HEK293 (cell line): ENCODE measurements around the gene TRIM24.

Source experiments
- CTCF ChIA-PET: fragments of 350-600 bp; formaldehyde crosslinking; extraction: SDS; loops from one replicate; lab custom pipeline; 2021; ENCODE audit warnings: antibody characterized with exemption; lab: Yijun Ruan, JAX
- POLR2A ChIA-PET: fragments of 300-600 bp; formaldehyde crosslinking; extraction: SDS; loops from one replicate; lab custom pipeline; 2020; ENCODE audit warnings: antibody characterized with exemption, inconsistent platforms; lab: Yijun Ruan, JAX
- H3K27ac ChIP-seq: fragments of 200-500 bp; sonication (Bioruptor generic); 2 replicates; pipeline ENCODE4 v1.5.1; 2014; ENCODE audit warnings: low read depth, low read length, control low read depth, inconsistent platforms; ENCODE audit errors: extremely low read depth
- H3K36me3 ChIP-seq, 2 experiments: fragments of 200-500 bp in 1 of 2; sonication (Bioruptor generic) in 1 of 2; 1 replicate in 1 of 2; 2 replicates in 1 of 2; pipeline ENCODE4 v1.5.1; 2014 to 2017; ENCODE audit warnings: inconsistent platforms in 2 of 2, low read length in 2 of 2; ENCODE audit not compliant: control insufficient read depth in 2 of 2, insufficient read depth in 1 of 2
- H3K4me1 ChIP-seq: fragments of 200-500 bp; sonication (Bioruptor generic); 2 replicates; pipeline ENCODE4 v1.5.1; 2014; ENCODE audit warnings: mild to moderate bottlenecking, low read length, inconsistent platforms; ENCODE audit not compliant: control insufficient read depth, insufficient read depth
- H3K4me3 ChIP-seq: 2 replicates; pipeline ENCODE4 v1.5.1; 2011; ENCODE audit warnings: low read depth, mild to moderate bottlenecking, control low read depth, low read length, moderate library complexity
- H3K9me3 ChIP-seq: fragments of 200-500 bp; sonication (Bioruptor generic); 2 replicates; pipeline ENCODE4 v1.5.1; 2014; ENCODE audit warnings: low read depth, low read length, inconsistent platforms; ENCODE audit not compliant: control insufficient read depth, insufficient read depth
- GLI4 ChIP-seq: fragments of 450-650 bp; formaldehyde crosslinking; IDR thresholded peaks from 2 replicates; pipeline ENCODE4 v1.5.1; 2016; ENCODE audit warnings: missing biosample characterization, missing genetic modification characterization
- KLF1 ChIP-seq: fragments of 450-650 bp; formaldehyde crosslinking; IDR thresholded peaks from 2 replicates; pipeline ENCODE4 v1.5.1; 2016; ENCODE audit warnings: missing biosample characterization, missing genetic modification characterization
- KLF8 ChIP-seq: fragments of 450-650 bp; formaldehyde crosslinking; IDR thresholded peaks from 2 replicates; pipeline ENCODE4 v1.5.1; 2016; ENCODE audit warnings: missing biosample characterization, missing genetic modification characterization
- KLF9 ChIP-seq: fragments of 450-650 bp; formaldehyde crosslinking; IDR thresholded peaks from 2 replicates; pipeline ENCODE4 v1.5.1; 2016; ENCODE audit warnings: missing biosample characterization, missing genetic modification characterization, low read depth
- TCF7L2 ChIP-seq: IDR thresholded peaks from 2 replicates; pipeline ENCODE4 v1.6.1; 2011; ENCODE audit warnings: low read depth, mild to moderate bottlenecking, inconsistent platforms, low read length, moderate library complexity, borderline replicate concordance
- ZBTB44 ChIP-seq: fragments of 450-650 bp; IDR thresholded peaks from 2 replicates; pipeline ENCODE4 v1.5.1; 2018; ENCODE audit warnings: missing biosample characterization, mild to moderate bottlenecking, missing genetic modification characterization
- ZFP37 ChIP-seq: fragments of 450-650 bp; formaldehyde crosslinking; IDR thresholded peaks from 2 replicates; pipeline ENCODE4 v1.5.1; 2016; ENCODE audit warnings: missing biosample characterization, missing genetic modification characterization
- ZFP41 ChIP-seq: fragments of 450-650 bp; formaldehyde crosslinking; IDR thresholded peaks from 2 replicates; pipeline ENCODE4 v1.5.1; 2016; ENCODE audit warnings: missing biosample characterization, missing genetic modification characterization, borderline replicate concordance
- ZNF132 ChIP-seq: fragments of 450-650 bp; formaldehyde crosslinking; IDR thresholded peaks from 2 replicates; pipeline ENCODE4 v1.5.1; 2017; ENCODE audit warnings: missing biosample characterization, missing genetic modification characterization, borderline replicate concordance
- ZNF155 ChIP-seq: fragments of 450-650 bp; formaldehyde crosslinking; IDR thresholded peaks from 2 replicates; pipeline ENCODE4 v1.5.1; 2016; ENCODE audit warnings: missing biosample characterization, missing genetic modification characterization
- ZNF174 ChIP-seq: fragments of 450-650 bp; formaldehyde crosslinking; IDR thresholded peaks from 2 replicates; pipeline ENCODE4 v1.5.0; 2017; ENCODE audit warnings: missing biosample characterization, mild to moderate bottlenecking, missing genetic modification characterization
- ZNF19 ChIP-seq: fragments of 450-650 bp; formaldehyde crosslinking; IDR thresholded peaks from 2 replicates; pipeline ENCODE4; 2016; ENCODE audit warnings: missing biosample characterization, missing genetic modification characterization, low read depth
- ZNF202 ChIP-seq: fragments of 450-650 bp; formaldehyde crosslinking; IDR thresholded peaks from 2 replicates; pipeline ENCODE4 v1.5.1; 2016; ENCODE audit warnings: missing biosample characterization, missing genetic modification characterization, borderline replicate concordance
- ZNF23 ChIP-seq: fragments of 450-650 bp; formaldehyde crosslinking; IDR thresholded peaks from 2 replicates; pipeline ENCODE4 v1.5.1; 2016; ENCODE audit warnings: missing biosample characterization, missing genetic modification characterization, borderline replicate concordance
- ZNF248 ChIP-seq: fragments of 450-650 bp; formaldehyde crosslinking; IDR thresholded peaks from 2 replicates; pipeline ENCODE4 v1.5.1; 2017; ENCODE audit warnings: missing biosample characterization, missing genetic modification characterization
- ZNF26 ChIP-seq: fragments of 450-650 bp; formaldehyde crosslinking; IDR thresholded peaks from 2 replicates; pipeline ENCODE4 v1.5.1; 2016; ENCODE audit warnings: missing biosample characterization, missing genetic modification characterization
- ZNF335 ChIP-seq: fragments of 450-650 bp; formaldehyde crosslinking; conservative IDR thresholded peaks from 2 replicates; pipeline ENCODE4 v1.5.1; 2016; ENCODE audit warnings: missing biosample characterization, missing genetic modification characterization
- ZNF350 ChIP-seq: fragments of 450-650 bp; formaldehyde crosslinking; IDR thresholded peaks from 2 replicates; pipeline ENCODE4 v1.5.0; 2017; ENCODE audit warnings: missing biosample characterization, mild to moderate bottlenecking, missing genetic modification characterization
- ZNF366 ChIP-seq: fragments of 450-650 bp; formaldehyde crosslinking; conservative IDR thresholded peaks from 2 replicates; pipeline ENCODE4 v1.5.1; 2016; ENCODE audit warnings: missing biosample characterization, missing genetic modification characterization
- ZNF37A ChIP-seq: fragments of 450-650 bp; IDR thresholded peaks from 2 replicates; pipeline ENCODE4 v1.5.1; 2018; ENCODE audit warnings: missing biosample characterization, missing genetic modification characterization
- ZNF555 ChIP-seq: fragments of 450-650 bp; formaldehyde crosslinking; conservative IDR thresholded peaks from 2 replicates; pipeline ENCODE4 v1.5.1; 2017; ENCODE audit warnings: missing biosample characterization, mild to moderate bottlenecking, missing genetic modification characterization, inconsistent platforms
- ZNF561 ChIP-seq: fragments of 450-650 bp; IDR thresholded peaks from 2 replicates; pipeline ENCODE4 v1.5.1; 2018; ENCODE audit warnings: missing biosample characterization, missing genetic modification characterization, borderline replicate concordance
- ZNF571 ChIP-seq: fragments of 450-650 bp; formaldehyde crosslinking; IDR thresholded peaks from 2 replicates; pipeline ENCODE4 v1.5.0; 2017; ENCODE audit warnings: missing biosample characterization, missing genetic modification characterization
- ZNF623 ChIP-seq: fragments of 450-650 bp; formaldehyde crosslinking; IDR thresholded peaks from 2 replicates; pipeline ENCODE4 v1.5.1; 2016; ENCODE audit warnings: missing biosample characterization, missing genetic modification characterization
- ZNF626 ChIP-seq: fragments of 450-650 bp; sonication (Bioruptor Pico); formaldehyde crosslinking; IDR thresholded peaks from 2 replicates; pipeline ENCODE4 v1.5.1; 2018; ENCODE audit warnings: missing biosample characterization, missing genetic modification characterization, inconsistent platforms
- ZNF777 ChIP-seq: fragments of 450-650 bp; formaldehyde crosslinking; IDR thresholded peaks from 2 replicates; pipeline ENCODE4 v1.5.1; 2017; ENCODE audit warnings: missing biosample characterization, missing genetic modification characterization, borderline replicate concordance
- ZSCAN30 ChIP-seq: fragments of 450-650 bp; IDR thresholded peaks from 2 replicates; pipeline ENCODE4 v1.5.1; 2018; ENCODE audit warnings: missing biosample characterization, mild to moderate bottlenecking, missing genetic modification characterization, moderate library complexity
- TF ChIP-seq, protein P1 (sequence below): fragments of 450-650 bp; formaldehyde crosslinking; IDR thresholded peaks from 2 replicates; pipeline ENCODE4 v1.5.1; 2016; ENCODE audit warnings: missing biosample characterization, missing genetic modification characterization

Gene TRIM24

GRCh38 chr7:138502023-138502767 lies 42.1 kb downstream of the TRIM24 start:
- no peak for TF ChIP-seq GLI4
- no peak for TF ChIP-seq ZNF132 (tag by site-specific recombination)
- TF ChIP-seq ZNF174: no peak
- no peak for TF ChIP-seq ZFP41 (tag by site-specific recombination)
- TF ChIP-seq ZNF23 (tag by site-specific recombination): no peak
- TF ChIP-seq, all 188 proteins: peak for 0
- Histone ChIP-seq H3K4me1 (no peaks in the 10 kb centered on the region; the same call in 1 of the 2 replicates), H3K9me3 (no peaks in the 10 kb centered on the region), H3K36me3 (peaks cover 3 to 15% of the 10 kb centered on the region in 2 experiments; a peak in 2 of 3 replicates), H3K4me3 (no peak overlapping the region), H3K27ac (no peak overlapping the region)
- CTCF ChIA-PET: interaction anchor here (0.6 to 0.7 kb wide), 2 partner anchors 147 to 279 kb away, joined by 3 to 4 read pairs; no protein-coding TSS in a partner anchor
- POLR2A ChIA-PET: no interaction called here

GRCh38 chr7:138505361-138505873 lies 45.4 kb downstream of the TRIM24 start:
- POLR2A ChIA-PET: interaction anchor here (0.7 kb wide), 1 partner anchor 11 kb away, joined by 4 read pairs; no protein-coding TSS in a partner anchor
- Histone ChIP-seq H3K4me3 (no peak overlapping the region), H3K4me1 (no peaks in the 10 kb centered on the region; the same call in 1 of the 2 replicates), H3K27ac (no peak overlapping the region), H3K9me3 (no peaks in the 10 kb centered on the region), H3K36me3 (peaks cover 3 to 30% of the 10 kb centered on the region in 2 experiments; a peak in 2 of 3 replicates)
- CTCF ChIA-PET: interaction anchor here (1.0 to 1.8 kb wide), 2 partner anchors 344 to 602 kb away, joined by 4 read pairs; no protein-coding TSS in a partner anchor
- no peak for TF ChIP-seq KLF1 (tag by site-specific recombination)
- TF ChIP-seq ZNF561 (tag by site-specific recombination): no peak
- TF ChIP-seq ZNF248: no peak
- no peak for TF ChIP-seq ZNF777
- no peak for TF ChIP-seq TCF7L2
- no peak for TF ChIP-seq ZNF555 (tag by site-specific recombination)
- TF ChIP-seq ZNF155: no peak
- no peak for TF ChIP-seq ZNF623 (tag by site-specific recombination)
- TF ChIP-seq ZBTB44 (tag by site-specific recombination): no peak
- TF ChIP-seq ZNF571 (tag by site-specific recombination): no peak
- no peak for TF ChIP-seq ZFP37

DNA sequence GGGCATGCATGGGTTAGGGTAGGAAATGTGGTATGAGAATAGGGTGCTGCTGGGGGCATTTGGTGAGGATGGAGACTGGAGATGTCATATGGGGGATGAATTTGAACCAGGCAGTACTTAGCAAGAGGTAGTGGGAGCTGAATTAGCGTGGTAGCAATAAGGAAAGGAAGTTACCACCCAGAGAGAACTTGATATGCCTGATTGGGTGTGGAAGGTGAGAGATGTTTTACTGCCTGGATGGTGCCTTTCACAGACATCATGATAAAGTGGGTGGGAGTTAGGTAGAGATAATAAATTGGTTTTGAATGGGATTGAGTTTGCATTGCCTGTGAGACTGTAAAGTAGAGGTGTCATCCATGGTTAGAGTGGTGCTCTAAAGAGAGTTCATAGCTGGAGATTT lies 46.7 kb downstream of the TRIM24 start:
- POLR2A ChIA-PET: no interaction called here
- Histone ChIP-seq H3K4me1 (no peaks in the 10 kb centered on the region; the same call in 1 of the 2 replicates), H3K27ac (no peak overlapping the region), H3K9me3 (no peaks in the 10 kb centered on the region), H3K4me3 (no peak overlapping the region), H3K36me3 (peaks cover 7 to 40% of the 10 kb centered on the region in 2 experiments; a peak in 2 of 3 replicates)
- CTCF ChIA-PET: interaction anchor here (0.6 kb wide), 1 partner anchor 347 kb away, joined by 4 read pairs; no protein-coding TSS in a partner anchor
- TF ChIP-seq, protein P1, sequence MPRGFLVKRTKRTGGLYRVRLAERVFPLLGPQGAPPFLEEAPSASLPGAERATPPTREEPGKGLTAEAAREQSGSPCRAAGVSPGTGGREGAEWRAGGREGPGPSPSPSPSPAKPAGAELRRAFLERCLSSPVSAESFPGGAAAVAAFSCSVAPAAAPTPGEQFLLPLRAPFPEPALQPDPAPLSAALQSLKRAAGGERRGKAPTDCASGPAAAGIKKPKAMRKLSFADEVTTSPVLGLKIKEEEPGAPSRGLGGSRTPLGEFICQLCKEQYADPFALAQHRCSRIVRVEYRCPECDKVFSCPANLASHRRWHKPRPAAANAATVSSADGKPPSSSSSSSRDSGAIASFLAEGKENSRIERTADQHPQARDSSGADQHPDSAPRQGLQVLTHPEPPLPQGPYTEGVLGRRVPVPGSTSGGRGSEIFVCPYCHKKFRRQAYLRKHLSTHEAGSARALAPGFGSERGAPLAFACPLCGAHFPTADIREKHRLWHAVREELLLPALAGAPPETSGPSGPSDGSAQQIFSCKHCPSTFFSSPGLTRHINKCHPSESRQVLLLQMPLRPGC (tag by site-specific recombination): no peak
- no peak for TF ChIP-seq ZNF335 (tag by site-specific recombination)
- TF ChIP-seq ZSCAN30: no peak
- TF ChIP-seq KLF9 (tag by site-specific recombination): no peak
- TF ChIP-seq ZNF37A: no peak
- TF ChIP-seq KLF8 (tag by site-specific recombination): no peak
- TF ChIP-seq ZNF366 (tag by site-specific recombination): no peak
- no peak for TF ChIP-seq ZNF626
- no peak for TF ChIP-seq ZNF350 (tag by site-specific recombination)
- TF ChIP-seq ZNF19 (tag by site-specific recombination): no peak
- no peak for TF ChIP-seq ZNF202 (tag by site-specific recombination)
- no peak for TF ChIP-seq ZNF26 (tag by site-specific recombination)
